ENCODE data around the gene HMCN2.

GRCh38 chr9:130461218-130461630 is 195.7 kb downstream of the HMCN2 start:
- TF ChIP-seq ZNF423 (CRISPR knock-in tag; IDR thresholded peaks at IDR 0.05) (no peak), CTCF (IDR thresholded peaks at IDR 0.05) (peak; percentile 98), HMGXB4 (CRISPR knock-in tag; IDR thresholded peaks at IDR 0.05) (no peak), TEAD4 (CRISPR knock-in tag; IDR thresholded peaks at IDR 0.05) (no peak), E2F4 (CRISPR knock-in tag; IDR thresholded peaks at IDR 0.05; ENCODE audit: borderline replicate concordance, low read depth) (no peak), CREB1 (CRISPR knock-in tag; IDR thresholded peaks at IDR 0.05) (no peak), ZSCAN18 (CRISPR knock-in tag; IDR thresholded peaks at IDR 0.05) (no peak), ESRRA (CRISPR knock-in tag; IDR thresholded peaks at IDR 0.05; ENCODE audit: borderline replicate concordance) (no peak)

All from WTC11 (cell line).